ENCODE data around the gene TNKS1BP1. TPM values are rescaled to one million over a fixed set of nuclear protein-coding genes. Genes with fewer than 3 reads are reported as not detected.
A peak's percentile ranks its signal among the peaks of the same experiment; 100 is the strongest.
"Not testable (repeated sequence)": the region's sequence is repeated elsewhere in the genome, so short reads cannot be mapped to it uniquely, and the experiment has no call there.

The TNKS1BP1 gene, protein sequence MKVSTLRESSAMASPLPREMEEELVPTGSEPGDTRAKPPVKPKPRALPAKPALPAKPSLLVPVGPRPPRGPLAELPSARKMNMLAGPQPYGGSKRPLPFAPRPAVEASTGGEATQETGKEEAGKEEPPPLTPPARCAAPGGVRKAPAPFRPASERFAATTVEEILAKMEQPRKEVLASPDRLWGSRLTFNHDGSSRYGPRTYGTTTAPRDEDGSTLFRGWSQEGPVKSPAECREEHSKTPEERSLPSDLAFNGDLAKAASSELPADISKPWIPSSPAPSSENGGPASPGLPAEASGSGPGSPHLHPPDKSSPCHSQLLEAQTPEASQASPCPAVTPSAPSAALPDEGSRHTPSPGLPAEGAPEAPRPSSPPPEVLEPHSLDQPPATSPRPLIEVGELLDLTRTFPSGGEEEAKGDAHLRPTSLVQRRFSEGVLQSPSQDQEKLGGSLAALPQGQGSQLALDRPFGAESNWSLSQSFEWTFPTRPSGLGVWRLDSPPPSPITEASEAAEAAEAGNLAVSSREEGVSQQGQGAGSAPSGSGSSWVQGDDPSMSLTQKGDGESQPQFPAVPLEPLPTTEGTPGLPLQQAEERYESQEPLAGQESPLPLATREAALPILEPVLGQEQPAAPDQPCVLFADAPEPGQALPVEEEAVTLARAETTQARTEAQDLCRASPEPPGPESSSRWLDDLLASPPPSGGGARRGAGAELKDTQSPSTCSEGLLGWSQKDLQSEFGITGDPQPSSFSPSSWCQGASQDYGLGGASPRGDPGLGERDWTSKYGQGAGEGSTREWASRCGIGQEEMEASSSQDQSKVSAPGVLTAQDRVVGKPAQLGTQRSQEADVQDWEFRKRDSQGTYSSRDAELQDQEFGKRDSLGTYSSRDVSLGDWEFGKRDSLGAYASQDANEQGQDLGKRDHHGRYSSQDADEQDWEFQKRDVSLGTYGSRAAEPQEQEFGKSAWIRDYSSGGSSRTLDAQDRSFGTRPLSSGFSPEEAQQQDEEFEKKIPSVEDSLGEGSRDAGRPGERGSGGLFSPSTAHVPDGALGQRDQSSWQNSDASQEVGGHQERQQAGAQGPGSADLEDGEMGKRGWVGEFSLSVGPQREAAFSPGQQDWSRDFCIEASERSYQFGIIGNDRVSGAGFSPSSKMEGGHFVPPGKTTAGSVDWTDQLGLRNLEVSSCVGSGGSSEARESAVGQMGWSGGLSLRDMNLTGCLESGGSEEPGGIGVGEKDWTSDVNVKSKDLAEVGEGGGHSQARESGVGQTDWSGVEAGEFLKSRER (N-terminal part only)
- 4.2 TPM for total RNA-seq

DNA sequence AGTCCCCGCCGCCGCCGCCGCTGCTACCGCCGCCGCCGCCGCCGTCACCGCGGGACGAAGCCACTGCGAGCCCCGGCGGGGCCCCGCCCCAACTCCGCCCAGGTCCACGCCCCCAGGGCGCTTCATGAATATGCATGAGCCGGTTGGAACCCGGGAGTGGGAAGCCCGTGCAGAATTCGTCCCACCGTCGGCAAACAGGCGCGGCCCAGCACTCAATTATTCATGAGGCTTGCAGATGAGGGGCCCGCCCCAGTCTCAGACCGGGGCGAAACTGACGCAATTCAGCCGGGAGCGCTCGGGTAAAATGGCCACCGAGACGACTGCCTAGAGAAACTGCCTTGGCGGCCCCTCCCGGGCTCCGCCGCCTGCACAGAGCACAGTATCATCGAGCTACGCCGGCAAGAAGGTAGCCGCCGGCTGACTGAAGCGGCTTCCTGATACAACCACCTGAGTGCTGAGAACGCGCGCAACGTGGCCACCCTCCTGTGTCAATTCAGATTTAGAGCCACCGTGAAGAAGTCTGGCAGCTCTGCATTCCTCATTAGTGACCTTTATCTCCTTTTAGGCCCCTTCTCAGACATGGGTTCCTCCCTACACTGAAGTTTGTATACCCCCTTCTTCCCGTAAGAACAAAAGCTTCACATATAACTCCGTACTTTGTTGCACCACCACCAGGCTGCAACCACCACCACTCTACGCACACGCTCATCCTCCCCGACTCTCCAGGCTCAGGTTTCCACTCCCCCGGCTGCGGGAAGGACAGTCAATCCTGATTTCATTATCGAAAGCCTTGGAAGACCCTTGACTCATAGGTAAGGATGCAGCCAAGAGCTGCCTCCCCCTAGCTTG is at the start of gene TNKS1BP1:
TNKS1BP1 (minus strand) TSS at position 67 of the 849 bp plus-strand sequence. CDS start 3,067 bp downstream, outside the sequence.
- peak within 1 kb of the TSS; percentile 69 for H3K4me3 ChIP-seq (ENCODE audit: low read length)
- H3K9me3 ChIP-seq (ENCODE audit: low read depth, low read length), result no peaks in the 10 kb centered on the region
- peaks cover 18% of the 10 kb centered on the region for H3K4me1 ChIP-seq (ENCODE audit: insufficient read depth, low read length)
- no peaks in the 10 kb centered on the region for H3K27me3 ChIP-seq (ENCODE audit: insufficient read depth, low read length)

DNA sequence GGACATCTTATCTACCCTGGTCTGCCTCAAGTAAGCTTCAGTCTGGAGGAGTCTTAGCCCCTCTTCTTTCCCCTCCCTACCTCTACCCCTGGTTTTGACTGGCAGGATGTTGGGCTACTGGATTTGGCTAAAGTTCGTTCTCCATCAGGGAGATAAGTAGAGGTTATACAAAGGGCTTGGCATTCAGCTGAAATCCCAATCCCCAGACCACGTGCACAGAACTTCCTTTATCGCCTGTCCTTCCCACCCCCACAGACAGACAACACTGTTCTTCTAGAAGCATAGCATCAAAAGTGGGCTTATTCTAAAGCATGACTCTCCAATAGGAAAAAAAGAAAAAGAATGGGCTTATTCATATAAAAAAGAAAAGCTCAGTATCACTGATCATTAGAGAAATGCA is 48.4 kb upstream of the TNKS1BP1 start:
- H3K4me3 ChIP-seq (ENCODE audit: low read length), result no peak overlapping the region
- H3K4me1 ChIP-seq (ENCODE audit: insufficient read depth, low read length), result no peaks in the 10 kb centered on the region
- no peaks in the 10 kb centered on the region for H3K27me3 ChIP-seq (ENCODE audit: insufficient read depth, low read length)
- no peaks in the 10 kb centered on the region for H3K9me3 ChIP-seq (ENCODE audit: low read depth, low read length)

DNA sequence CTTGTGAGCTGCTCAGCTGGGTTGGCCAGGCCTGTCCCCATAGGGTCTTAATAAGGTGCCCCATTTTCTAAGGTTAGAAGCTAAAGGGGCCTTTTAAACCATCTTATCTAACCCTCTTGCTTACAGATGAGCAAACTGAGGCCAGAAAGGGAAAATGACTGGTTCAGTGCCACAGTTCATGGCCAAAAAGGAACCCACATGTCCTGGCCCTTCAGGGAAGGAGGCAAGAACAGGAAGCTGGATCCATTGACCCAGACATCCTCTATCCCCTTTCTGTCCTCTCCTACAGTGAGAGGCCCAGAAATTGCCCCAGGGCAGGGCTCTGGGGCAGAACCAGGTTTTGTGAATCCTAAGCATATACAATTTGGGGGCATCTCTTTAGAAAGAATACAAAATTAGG is 46.2 kb upstream of the TNKS1BP1 start:
- Histone ChIP-seq H3K4me1 (ENCODE audit: insufficient read depth, low read length) (no peaks in the 10 kb centered on the region), H3K9me3 (ENCODE audit: low read depth, low read length) (no peaks in the 10 kb centered on the region), H3K27me3 (ENCODE audit: insufficient read depth, low read length) (no peaks in the 10 kb centered on the region), H3K4me3 (ENCODE audit: low read length) (no peak overlapping the region)

DNA sequence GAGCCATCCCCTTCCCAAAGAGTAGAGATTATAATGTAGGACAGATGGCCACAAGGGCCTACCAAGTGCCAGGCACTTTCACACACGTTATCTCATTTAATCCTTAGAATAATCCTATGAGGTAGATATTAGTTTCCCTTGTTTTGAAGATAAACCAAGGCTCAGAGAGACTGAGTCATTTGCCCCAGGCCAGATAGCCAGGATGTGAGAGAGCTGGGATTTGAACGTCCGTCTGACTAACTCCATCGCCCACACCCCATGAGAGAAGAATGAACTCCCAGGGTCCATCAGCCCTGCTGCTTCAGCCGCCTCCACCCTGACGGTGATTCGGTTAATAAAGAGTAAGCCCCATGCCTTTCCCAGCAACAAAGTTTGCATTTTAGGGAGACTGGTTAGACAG is 45.5 kb upstream of the TNKS1BP1 start:
- Histone ChIP-seq H3K4me1 (ENCODE audit: insufficient read depth, low read length) (no peaks in the 10 kb centered on the region), H3K27me3 (ENCODE audit: insufficient read depth, low read length) (no peaks in the 10 kb centered on the region), H3K9me3 (ENCODE audit: low read depth, low read length) (no peaks in the 10 kb centered on the region), H3K4me3 (ENCODE audit: low read length) (no peak overlapping the region)

DNA sequence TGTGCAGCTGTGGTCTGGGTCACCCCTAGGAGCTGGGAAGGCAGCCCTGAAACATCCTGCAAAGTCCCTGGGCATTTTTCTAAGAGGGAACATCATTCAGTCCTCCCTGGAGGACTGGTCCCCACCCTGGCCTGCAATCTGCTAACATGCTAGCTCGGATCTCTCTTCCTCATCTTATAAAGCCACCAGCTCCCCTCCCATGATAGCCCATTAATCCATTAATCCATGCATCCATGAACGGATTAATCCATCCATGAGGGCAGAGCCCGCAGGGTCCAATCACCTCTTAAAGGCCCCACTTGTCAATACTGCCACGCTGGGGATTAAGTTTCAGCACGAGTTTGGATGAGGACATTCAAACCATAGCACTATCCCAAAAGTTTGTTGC is 44.1 kb upstream of the TNKS1BP1 start:
- H3K4me3 ChIP-seq (ENCODE audit: low read length), result no peak overlapping the region
- no peaks in the 10 kb centered on the region for H3K4me1 ChIP-seq (ENCODE audit: insufficient read depth, low read length)
- no peaks in the 10 kb centered on the region for H3K9me3 ChIP-seq (ENCODE audit: low read depth, low read length)
- H3K27me3 ChIP-seq (ENCODE audit: insufficient read depth, low read length), result no peaks in the 10 kb centered on the region

DNA sequence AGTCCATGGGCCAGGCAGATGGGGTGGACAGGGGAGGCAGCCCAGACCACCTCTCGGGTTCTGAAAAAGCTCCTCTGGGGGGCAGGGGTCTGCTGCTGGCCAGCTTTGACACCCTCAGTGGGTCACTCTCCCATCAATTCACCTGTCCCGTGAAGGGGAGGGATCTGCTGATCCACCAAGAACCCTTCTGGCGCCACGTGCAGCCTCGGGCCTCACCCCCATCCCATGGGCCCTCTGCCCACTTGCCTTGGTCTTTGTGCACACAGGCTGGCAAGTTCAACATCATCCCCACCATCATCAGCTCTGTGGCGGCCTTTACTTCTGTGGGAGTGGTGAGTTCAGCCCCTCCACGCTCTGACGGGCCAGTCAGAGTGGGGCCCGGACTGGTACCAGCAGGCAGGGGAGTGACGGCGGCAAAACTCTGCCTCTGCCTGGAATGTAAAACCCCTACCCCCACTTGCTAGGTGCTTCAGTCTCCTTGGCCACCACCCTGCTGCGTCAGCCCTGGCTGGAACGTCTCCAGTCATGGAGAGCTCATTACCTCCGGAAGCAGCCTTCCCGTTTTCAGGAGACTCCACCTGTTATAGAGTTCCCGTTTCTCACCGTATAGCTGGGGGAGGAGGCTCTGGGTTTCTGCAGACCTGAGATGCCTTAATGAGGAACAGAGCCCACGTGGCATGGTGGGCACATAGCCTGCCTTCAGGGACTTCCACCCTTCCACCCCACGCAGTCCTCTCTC is 43.5 kb upstream of the TNKS1BP1 start:
- H3K4me3 ChIP-seq (ENCODE audit: low read length), result no peak overlapping the region

DNA sequence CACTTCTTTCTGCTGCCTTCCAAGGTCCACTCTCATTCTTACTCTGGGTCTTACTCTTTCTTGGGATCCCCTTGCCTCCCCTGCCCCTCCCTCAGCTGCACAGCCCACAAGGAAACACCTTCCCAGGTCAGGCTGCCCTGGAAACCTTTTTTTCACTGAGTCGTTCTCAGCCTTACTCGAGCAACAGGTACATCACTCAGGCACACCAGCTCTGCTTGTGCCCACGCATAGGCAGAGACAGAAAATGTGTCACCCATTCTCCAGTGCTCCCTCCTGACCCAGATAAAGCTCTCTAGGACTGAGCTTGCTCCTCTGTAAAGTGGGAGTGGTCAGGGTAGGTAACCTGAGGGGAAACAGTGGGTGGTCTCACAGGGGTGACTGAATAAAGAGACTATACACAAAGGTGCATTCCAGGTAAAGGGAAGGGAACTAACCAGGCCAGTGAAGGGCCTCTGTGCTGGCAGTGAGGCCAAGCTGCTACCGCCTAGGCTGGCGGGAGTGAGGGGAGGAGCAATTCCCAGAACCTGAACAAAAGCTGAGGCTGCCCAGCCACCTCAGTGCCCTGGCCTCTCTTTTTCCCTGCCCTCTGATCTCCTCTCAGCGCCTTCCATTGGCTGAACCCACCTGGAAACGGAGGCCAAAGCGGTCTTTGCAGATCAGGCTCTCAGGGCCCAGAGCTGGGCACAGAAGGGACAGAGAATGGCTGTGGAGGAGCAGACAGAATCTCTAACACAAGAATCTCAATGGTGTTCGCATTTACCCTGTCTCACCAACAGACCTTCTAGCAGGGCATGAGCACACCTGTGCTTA is 40.3 kb upstream of the TNKS1BP1 start:
- no peaks in the 10 kb centered on the region for H3K27me3 ChIP-seq (ENCODE audit: insufficient read depth, low read length)
- H3K9me3 ChIP-seq (ENCODE audit: low read depth, low read length), result no peaks in the 10 kb centered on the region
- H3K4me1 ChIP-seq (ENCODE audit: insufficient read depth, low read length), result no peaks in the 10 kb centered on the region
- no peak overlapping the region for H3K4me3 ChIP-seq (ENCODE audit: low read length)

More for the DNA sequence above, 43.5 kb upstream of the TNKS1BP1 start:
- Histone ChIP-seq H3K27me3 (ENCODE audit: insufficient read depth, low read length) (no peaks in the 10 kb centered on the region), H3K9me3 (ENCODE audit: low read depth, low read length) (no peaks in the 10 kb centered on the region), H3K4me1 (ENCODE audit: insufficient read depth, low read length) (no peaks in the 10 kb centered on the region)

DNA sequence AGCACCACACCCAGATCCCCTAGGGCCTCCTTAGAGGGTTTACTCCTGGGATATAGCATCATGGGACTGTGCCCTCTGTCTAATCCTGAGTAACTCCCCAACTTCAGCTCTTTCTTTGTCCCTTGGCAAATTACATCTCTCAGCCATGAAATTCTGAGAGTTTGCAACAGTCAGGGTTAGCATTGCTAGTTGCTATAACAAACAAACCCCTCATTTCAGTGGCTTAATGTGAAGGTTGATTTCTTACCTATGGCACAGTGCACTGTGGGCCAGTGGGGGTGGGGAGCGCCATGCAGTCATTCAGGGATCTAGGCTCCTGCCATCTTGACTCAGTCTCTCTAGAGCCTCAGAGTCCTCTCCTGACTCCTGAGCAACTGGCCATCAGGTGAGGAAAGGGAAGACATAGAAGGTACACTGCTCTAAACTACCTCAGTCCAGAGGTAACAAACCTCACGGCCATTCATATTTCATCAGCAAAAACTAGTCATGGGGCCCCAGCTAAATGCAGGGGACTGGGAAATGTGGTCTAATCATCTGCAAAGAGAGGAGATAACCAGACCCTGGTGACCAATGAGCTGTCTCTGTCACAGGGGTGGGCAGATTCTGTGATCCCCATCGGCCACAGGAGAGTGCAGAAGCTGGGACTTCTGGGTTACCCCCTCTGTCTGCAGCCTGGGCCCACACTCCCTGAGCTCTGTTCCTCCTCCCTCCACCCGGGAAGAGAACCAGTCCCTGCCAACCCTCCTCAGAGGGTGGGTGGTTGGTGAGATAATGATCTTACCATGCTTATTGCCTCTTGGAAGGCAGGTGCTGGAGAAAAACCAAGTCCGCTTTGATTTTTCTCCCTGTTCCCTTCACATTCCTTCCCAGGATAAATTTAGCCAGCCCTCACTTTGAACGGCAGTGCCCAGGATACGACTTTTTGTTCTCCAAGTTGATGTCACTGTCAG is 38.7 kb upstream of the TNKS1BP1 start:
- H3K9me3 ChIP-seq (ENCODE audit: low read depth, low read length), result no peaks in the 10 kb centered on the region
- H3K27me3 ChIP-seq (ENCODE audit: insufficient read depth, low read length), result no peaks in the 10 kb centered on the region
- H3K4me3 ChIP-seq (ENCODE audit: low read length), result no peak overlapping the region
- H3K4me1 ChIP-seq (ENCODE audit: insufficient read depth, low read length), result no peaks in the 10 kb centered on the region

DNA sequence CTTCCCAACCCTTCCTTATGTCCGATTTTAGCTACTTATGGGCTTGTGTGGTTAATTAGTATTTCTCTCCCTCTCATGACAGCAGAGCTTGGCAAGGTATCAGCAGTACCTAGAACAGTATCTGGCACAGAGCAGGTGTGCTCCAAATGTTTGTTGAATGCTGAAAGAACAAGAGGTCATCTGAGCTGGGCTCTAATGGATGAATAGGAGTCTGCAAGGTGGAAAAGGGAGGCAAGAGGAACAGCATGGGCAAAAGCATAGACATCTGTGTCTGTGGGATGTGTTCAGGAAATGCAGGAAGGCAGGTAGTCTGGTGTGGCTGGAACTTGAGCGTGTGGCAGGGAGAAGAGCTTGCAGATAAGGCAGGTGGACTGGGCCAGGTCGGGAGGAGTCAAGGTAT is 37.2 kb upstream of the TNKS1BP1 start:
- Histone ChIP-seq H3K9me3 (ENCODE audit: low read depth, low read length) (no peaks in the 10 kb centered on the region), H3K4me3 (ENCODE audit: low read length) (no peak overlapping the region), H3K27me3 (ENCODE audit: insufficient read depth, low read length) (no peaks in the 10 kb centered on the region), H3K4me1 (ENCODE audit: insufficient read depth, low read length) (no peaks in the 10 kb centered on the region)

DNA sequence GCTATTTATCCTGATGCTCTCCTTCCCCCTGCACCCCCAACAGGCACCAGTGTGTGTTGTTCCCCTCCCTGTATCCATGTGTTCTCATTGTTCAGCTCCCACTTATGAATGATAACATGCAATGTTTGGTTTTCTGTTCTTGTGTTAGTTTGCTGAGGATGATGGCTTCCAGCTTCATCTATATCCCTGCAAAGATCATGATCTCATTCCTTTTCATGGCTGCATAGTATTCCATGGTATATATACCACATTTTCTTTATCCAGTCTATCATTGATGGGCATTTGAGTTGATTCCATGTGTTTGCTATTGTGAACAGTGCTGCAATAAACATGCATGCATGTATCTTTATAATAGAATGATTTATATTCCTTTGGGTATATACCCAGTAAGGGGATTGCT is 36.7 kb upstream of the TNKS1BP1 start:
- H3K4me1 ChIP-seq (ENCODE audit: insufficient read depth, low read length); H3K9me3 ChIP-seq (ENCODE audit: low read depth, low read length); H3K4me3 ChIP-seq (ENCODE audit: low read length); H3K27me3 ChIP-seq (ENCODE audit: insufficient read depth, low read length): not testable (repeated sequence)

DNA sequence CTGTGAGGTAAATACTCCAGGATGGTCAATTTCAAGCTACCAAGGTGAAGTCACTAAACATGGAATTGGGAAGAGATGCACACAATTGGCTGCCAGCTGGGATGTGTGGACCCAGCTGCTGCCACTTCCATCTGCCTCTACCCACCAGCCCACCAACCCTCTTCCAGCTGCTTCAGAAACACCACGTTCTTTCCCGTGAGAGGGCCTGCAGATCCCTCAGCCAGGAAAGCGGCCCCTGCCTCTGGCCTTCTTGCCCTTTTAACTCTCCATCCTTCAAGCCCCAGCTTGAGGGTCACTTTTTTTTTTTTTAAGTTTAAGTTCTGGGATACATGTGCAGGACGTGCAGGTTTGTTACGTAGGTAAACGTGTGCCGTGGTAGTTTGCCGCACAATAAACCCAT is 36.2 kb upstream of the TNKS1BP1 start:
- Histone ChIP-seq H3K27me3 (ENCODE audit: insufficient read depth, low read length) (no peaks in the 10 kb centered on the region), H3K9me3 (ENCODE audit: low read depth, low read length) (no peaks in the 10 kb centered on the region), H3K4me3 (ENCODE audit: low read length) (no peak overlapping the region), H3K4me1 (ENCODE audit: insufficient read depth, low read length) (peaks cover 8% of the 10 kb centered on the region)

DNA sequence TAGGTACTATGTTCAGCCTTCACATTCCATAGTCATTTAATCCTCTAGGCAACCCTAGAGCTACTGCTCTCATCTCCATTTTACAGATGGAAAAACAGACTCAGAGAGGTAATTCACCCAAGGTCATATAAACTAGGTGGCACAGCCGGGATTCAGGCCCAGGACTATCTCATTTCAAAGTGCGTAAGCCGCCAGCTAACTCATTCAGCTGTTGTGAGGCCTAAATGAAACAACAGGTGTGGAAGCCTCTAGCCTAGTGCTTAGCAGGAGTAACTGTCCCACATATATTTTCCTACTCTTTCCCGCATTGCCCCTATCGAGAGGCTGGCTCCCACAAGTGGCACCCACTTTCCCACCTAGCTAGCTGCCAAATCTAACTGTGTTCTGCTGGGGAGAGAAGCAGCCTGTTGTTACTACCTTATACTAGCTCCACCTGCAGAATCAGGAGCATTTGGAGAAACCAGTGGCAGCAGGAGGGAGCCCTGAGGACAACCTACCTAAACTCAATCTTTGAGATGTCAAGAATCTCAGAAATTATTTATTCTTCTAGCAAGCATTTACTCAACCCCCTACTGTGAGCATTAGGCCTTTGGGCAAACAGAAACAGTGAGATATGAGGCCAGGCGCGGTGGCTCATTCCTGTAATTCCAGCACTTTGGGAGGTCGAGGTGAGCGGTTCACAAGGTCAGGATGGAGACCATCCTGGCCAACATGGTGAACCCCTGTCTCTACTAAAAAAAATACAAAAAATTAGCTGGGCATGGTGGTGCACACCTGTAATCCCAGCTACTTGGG is 35.3 kb upstream of the TNKS1BP1 start:
- H3K4me3 ChIP-seq (ENCODE audit: low read length), result no peak overlapping the region
- no peaks in the 10 kb centered on the region for H3K9me3 ChIP-seq (ENCODE audit: low read depth, low read length)
- H3K4me1 ChIP-seq (ENCODE audit: insufficient read depth, low read length), result peaks cover 11% of the 10 kb centered on the region
- no peaks in the 10 kb centered on the region for H3K27me3 ChIP-seq (ENCODE audit: insufficient read depth, low read length)

All from mononuclear cell (primary cell).